HG03521 (cell line): ENCODE results near the gene ANKRD44.

Source experiments
- ATAC-seq: cut with Tn5 transposase; IDR thresholded peaks from one replicate; pipeline ENCODE4 v1.9.1; 2021; ENCODE audit warnings: mild to moderate bottlenecking, moderate library complexity; ENCODE audit not compliant: unreplicated experiment

The ANKRD44 gene

GRCh38 chr2:197157879-197158537 is 152.6 kb downstream of the ANKRD44 start:
- ATAC-seq: no peak

GRCh38 chr2:197156771-197157170 is 153.8 kb downstream of the ANKRD44 start:
- ATAC-seq: no peak

- ATAC-seq: peak; percentile 78
These were observed 157.9 kb downstream of the ANKRD44 start for GRCh38 chr2:197152451-197153228.

GRCh38 chr2:197149546-197149945 is 161.0 kb downstream of the ANKRD44 start:
- no peak for ATAC-seq

- ATAC-seq: no peak
These were observed 162.2 kb downstream of the ANKRD44 start for GRCh38 chr2:197148401-197148800.

- no peak for ATAC-seq
These were observed 162.6 kb downstream of the ANKRD44 start for GRCh38 chr2:197147942-197148341.

GRCh38 chr2:197146995-197147394 is 163.6 kb downstream of the ANKRD44 start:
- ATAC-seq: no peak

- peak; percentile 92 for ATAC-seq
These were observed 165.0 kb downstream of the ANKRD44 start for GRCh38 chr2:197145471-197146056.

- ATAC-seq: no peak
These were observed 166.4 kb downstream of the ANKRD44 start for GRCh38 chr2:197144183-197144582.

GRCh38 chr2:197141702-197142473 is 168.7 kb downstream of the ANKRD44 start:
- ATAC-seq: no peak

- ATAC-seq: no peak
These were observed 170.5 kb downstream of the ANKRD44 start for GRCh38 chr2:197140045-197140444.

GRCh38 chr2:197138506-197138905 is 172.1 kb downstream of the ANKRD44 start:
- no peak for ATAC-seq

GRCh38 chr2:197137826-197138477 is 172.6 kb downstream of the ANKRD44 start:
- no peak for ATAC-seq

- no peak for ATAC-seq
These were observed 173.3 kb downstream of the ANKRD44 start for GRCh38 chr2:197137231-197137630.

GRCh38 chr2:197136452-197136851 is 174.1 kb downstream of the ANKRD44 start:
- no peak for ATAC-seq

- no peak for ATAC-seq
These were observed 174.8 kb downstream of the ANKRD44 start for GRCh38 chr2:197135806-197136205.

GRCh38 chr2:197134206-197134605 is 176.4 kb downstream of the ANKRD44 start:
- no peak for ATAC-seq

- peak; percentile 75 for ATAC-seq
These were observed 179.1 kb downstream of the ANKRD44 start for GRCh38 chr2:197131558-197131855.

GRCh38 chr2:197130318-197130717 is 180.3 kb downstream of the ANKRD44 start:
- peak; percentile 72 for ATAC-seq

GRCh38 chr2:197128897-197129296 is 181.7 kb downstream of the ANKRD44 start:
- no peak for ATAC-seq

GRCh38 chr2:197128126-197128525 is 182.5 kb downstream of the ANKRD44 start:
- ATAC-seq: no peak
